GM23338 (cell line): ENCODE data around the gene SCFD1. TPM values are rescaled to one million over a fixed set of nuclear protein-coding genes. Genes with fewer than 3 reads are reported as not detected.
"Not testable (repeated sequence)": the region's sequence is repeated elsewhere in the genome, so short reads cannot be mapped to it uniquely, and the experiment has no call there.

ENCODE experiments used
- ATAC-seq: fragments of 200-7000 bp; cut with Tn5 transposase; 3 replicates; pipeline ENCODE4 v1.9.1; 2020
- DNase-seq: peaks from one replicate; pipeline ENCODE4 v3.0.0-alpha.2; 2015; ENCODE audit warnings: low spot score
- H2AFZ ChIP-seq: fragments of 200-600 bp; sonication (generic); 2 replicates; pipeline ENCODE4 v1.8.0; 2016; ENCODE audit warnings: antibody characterized with exemption, mild to moderate bottlenecking, moderate library complexity
- H3F3A ChIP-seq: fragments of 200-600 bp; sonication (generic); replicated peaks from 2 replicates; pipeline ENCODE4 v1.8.0; 2017; ENCODE audit warnings: antibody characterized with exemption, mixed run types, low read depth
- H3K27ac ChIP-seq: fragments of 200-600 bp; sonication (generic); 2 replicates; pipeline ENCODE4 v1.6.1; 2016; ENCODE audit warnings: low read depth
- H3K27me3 ChIP-seq: fragments of 200-600 bp; sonication (generic); 2 replicates; pipeline ENCODE4 v1.8.0; 2016; ENCODE audit warnings: mild to moderate bottlenecking, mixed run types, moderate library complexity; ENCODE audit not compliant: insufficient read depth
- H3K36me3 ChIP-seq: fragments of 200-600 bp; sonication (generic); 2 replicates; pipeline ENCODE4 v1.8.0; 2016; ENCODE audit warnings: mild to moderate bottlenecking; ENCODE audit not compliant: insufficient read depth
- H3K4me1 ChIP-seq: fragments of 200-600 bp; sonication (generic); 2 replicates; pipeline ENCODE4 v1.8.0; 2016; ENCODE audit warnings: mild to moderate bottlenecking, moderate library complexity; ENCODE audit not compliant: insufficient read depth
- H3K4me2 ChIP-seq: fragments of 200-600 bp; sonication (generic); 2 replicates; pipeline ENCODE4 v1.7.1; 2017; ENCODE audit warnings: mixed run types
- H3K4me3 ChIP-seq: fragments of 200-600 bp; sonication (generic); 2 replicates; pipeline ENCODE4 v1.6.1; 2016; ENCODE audit warnings: mixed run types
- H3K79me2 ChIP-seq: fragments of 200-600 bp; sonication (generic); replicated peaks from 2 replicates; pipeline ENCODE4 v1.8.0; 2017; ENCODE audit warnings: mild to moderate bottlenecking; ENCODE audit not compliant: insufficient read depth
- H3K9me2 ChIP-seq: fragments of 200-600 bp; sonication (generic); 2 replicates; pipeline ENCODE4 v1.8.0; 2017; ENCODE audit not compliant: insufficient read depth
- H4K20me1 ChIP-seq: fragments of 200-600 bp; sonication (generic); replicated peaks from 2 replicates; pipeline ENCODE4 v1.8.0; 2017; ENCODE audit warnings: mild to moderate bottlenecking; ENCODE audit not compliant: insufficient read depth
- H3K27ac Mint-ChIP-seq: 2 replicates; pipeline ENCODE4 v1.8.0; 2020; ENCODE audit warnings: inconsistent platforms, mild to moderate bottlenecking, moderate library complexity, mixed read lengths
- H3K27me3 Mint-ChIP-seq: 3 replicates; pipeline ENCODE4 v1.8.0; 2022; ENCODE audit warnings: low read depth, mild to moderate bottlenecking, moderate library complexity, mixed read lengths, inconsistent platforms; ENCODE audit not compliant: insufficient read depth, poor library complexity
- H3K36me3 Mint-ChIP-seq: 3 replicates; pipeline ENCODE4 v1.8.0; 2021; ENCODE audit warnings: low read depth, mild to moderate bottlenecking, inconsistent platforms, moderate library complexity, mixed read lengths
- H3K4me1 Mint-ChIP-seq: 3 replicates; pipeline ENCODE4 v1.8.0; 2020; ENCODE audit warnings: mild to moderate bottlenecking, inconsistent platforms, mixed read lengths
- H3K4me3 Mint-ChIP-seq: 3 replicates; pipeline ENCODE4 v1.8.0; 2021; ENCODE audit warnings: moderate library complexity, mild to moderate bottlenecking, inconsistent platforms, mixed read lengths
- H3K9me3 Mint-ChIP-seq: 3 replicates; pipeline ENCODE4 v1.8.0; 2020; ENCODE audit warnings: moderate library complexity, mild to moderate bottlenecking, inconsistent platforms, mixed read lengths
- CTCF ChIP-seq, 2 experiments: fragments of 200-600 bp in 1 of 2; sonication (generic) in 1 of 2; conservative IDR thresholded peaks; 2 replicates each; pipeline versions ENCODE4 v1.5.1 to v1.6.1; 2016 to 2017; ENCODE audit warnings: antibody characterized with exemption in 2 of 2, low read depth in 2 of 2, mild to moderate bottlenecking in 2 of 2, moderate library complexity in 1 of 2
- ETS1 ChIP-seq: IDR thresholded peaks from 2 replicates; pipeline ENCODE4 v1.6.1; 2016; ENCODE audit warnings: antibody characterized with exemption
- EZH2 ChIP-seq: fragments of 200-600 bp; sonication (generic); IDR thresholded peaks from one replicate; pipeline ENCODE4 v1.8.0; 2017; ENCODE audit warnings: antibody characterized with exemption, mild to moderate bottlenecking, low read depth; ENCODE audit not compliant: unreplicated experiment
- EZH2phosphoT487 ChIP-seq: fragments of 200-600 bp; sonication (generic); IDR thresholded peaks from one replicate; pipeline ENCODE4 v1.8.1; 2018; ENCODE audit warnings: antibody characterized with exemption; ENCODE audit not compliant: unreplicated experiment
- JUNB ChIP-seq: IDR thresholded peaks from one replicate; pipeline ENCODE4 v1.6.1; 2016; ENCODE audit warnings: antibody characterized with exemption; ENCODE audit not compliant: unreplicated experiment
- POLR2AphosphoS5 ChIP-seq: IDR thresholded peaks from 2 replicates; pipeline ENCODE4 v1.6.1; 2016; ENCODE audit warnings: antibody characterized with exemption, low read depth
- polyA plus RNA-seq: library from polyadenylated mRNA; unstranded; fragments of >200 nt; fragmentation: Nextera tagmentation; extraction: Ambion mirVana; gene quantifications from 2 replicates; pipeline ENCODE4 v1.2.1, GENCODE V29; 2016
- total RNA-seq: library from RNA; depleted of rRNA; stranded (reverse); fragments of >200 nt; shearing (Covaris generic); gene quantifications from 2 replicates; pipeline ENCODE4 v1.2.3, GENCODE V29; 2014

Gene SCFD1
- total and polyA plus RNA-seq, 2 experiments from 2014 or later = 77.6 to 110 TPM

DNA sequence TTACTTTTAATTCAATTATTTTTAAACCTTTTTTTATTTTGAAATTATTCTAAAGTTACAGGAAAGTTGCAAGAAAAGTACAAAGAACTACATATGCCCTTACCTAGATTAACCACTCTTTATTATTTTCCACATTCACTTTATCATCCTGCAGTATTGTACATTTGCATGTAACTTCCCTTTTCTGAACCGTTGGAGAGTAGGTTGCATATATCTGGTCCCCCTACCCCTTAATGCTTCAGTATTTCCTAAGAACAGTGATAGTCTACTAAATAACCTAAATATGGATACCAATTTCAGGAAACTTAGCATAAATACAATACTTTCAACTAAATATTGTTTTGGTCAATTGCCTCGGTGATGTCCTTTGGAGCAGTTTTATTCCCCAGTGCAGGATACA lies 48.2 kb upstream of the SCFD1 start (continued):
- TF ChIP-seq CTCF (conservative IDR thresholded peaks at IDR 0.05; ENCODE audit: low read depth in 2 of 2) (no peak), EZH2phosphoT487 (no peak), EZH2 (no peak)

DNA sequence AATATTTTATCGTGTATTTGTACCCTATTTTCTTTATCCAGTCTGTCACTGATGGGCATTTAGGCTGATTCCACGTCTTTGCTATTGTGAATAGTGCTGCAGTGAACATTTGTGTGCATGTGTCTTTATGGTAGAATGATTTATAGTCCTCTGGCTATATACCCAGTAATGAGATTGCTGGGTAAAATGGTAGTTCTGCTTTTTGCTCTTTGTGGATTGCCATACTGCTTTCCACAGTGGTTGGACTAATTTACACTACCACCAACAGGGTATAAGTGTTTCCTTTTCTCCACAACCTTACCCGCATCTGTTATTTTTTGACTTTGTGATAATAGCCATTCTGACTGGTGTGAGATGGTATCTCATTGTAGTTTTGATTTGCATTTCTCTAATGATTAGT lies 47.3 kb upstream of the SCFD1 start:
- peaks cover 77% of the 10 kb centered on the region for H4K20me1 ChIP-seq
- not testable (repeated sequence) for ATAC-seq

DNA sequence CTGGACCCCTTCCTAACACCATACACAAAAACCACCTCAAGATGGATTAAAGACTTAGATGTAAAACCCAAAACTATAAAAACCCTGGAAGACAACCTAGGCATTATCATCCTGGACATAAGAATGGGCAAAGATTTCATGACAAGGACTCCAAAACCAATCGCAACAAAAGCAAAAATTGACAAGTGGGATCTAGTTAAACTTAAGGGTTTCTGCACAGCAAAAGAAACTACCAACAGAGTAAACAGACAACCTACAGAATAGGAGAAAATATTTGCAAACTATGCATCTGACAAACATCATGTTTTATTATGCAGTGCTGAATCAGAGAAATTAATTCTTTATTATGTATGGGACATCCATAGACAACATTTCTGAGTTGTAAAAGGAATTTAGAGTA lies 45.8 kb upstream of the SCFD1 start:
- not testable (repeated sequence) for H3K27me3 Mint-ChIP-seq, H3K4me3 ChIP-seq
- H4K20me1 ChIP-seq = peaks cover 84% of the 10 kb centered on the region

More for the DNA sequence above, 47.3 kb upstream of the SCFD1 start:
- not testable (repeated sequence) for DNase-seq, H3K36me3 ChIP-seq, H3K27me3 Mint-ChIP-seq, H2AFZ ChIP-seq, H3F3A ChIP-seq, H3K27me3 ChIP-seq, H3K9me2 ChIP-seq, H3K4me3 Mint-ChIP-seq, H3K4me3 ChIP-seq, H3K9me3 Mint-ChIP-seq, H3K36me3 Mint-ChIP-seq
- H3K27ac ChIP-seq = peak overlapping the region; percentile 29; the same call in 1 of the 2 replicates
- H3K4me2 ChIP-seq = peak overlapping the region; percentile 30
- peaks cover 62% of the 10 kb centered on the region for H3K4me1 ChIP-seq
- H3K4me1 Mint-ChIP-seq = peaks cover 67% of the 10 kb centered on the region
- peaks cover 100% of the 10 kb centered on the region for H3K79me2 ChIP-seq
- peak overlapping the region; percentile 79 for H3K27ac Mint-ChIP-seq

DNA sequence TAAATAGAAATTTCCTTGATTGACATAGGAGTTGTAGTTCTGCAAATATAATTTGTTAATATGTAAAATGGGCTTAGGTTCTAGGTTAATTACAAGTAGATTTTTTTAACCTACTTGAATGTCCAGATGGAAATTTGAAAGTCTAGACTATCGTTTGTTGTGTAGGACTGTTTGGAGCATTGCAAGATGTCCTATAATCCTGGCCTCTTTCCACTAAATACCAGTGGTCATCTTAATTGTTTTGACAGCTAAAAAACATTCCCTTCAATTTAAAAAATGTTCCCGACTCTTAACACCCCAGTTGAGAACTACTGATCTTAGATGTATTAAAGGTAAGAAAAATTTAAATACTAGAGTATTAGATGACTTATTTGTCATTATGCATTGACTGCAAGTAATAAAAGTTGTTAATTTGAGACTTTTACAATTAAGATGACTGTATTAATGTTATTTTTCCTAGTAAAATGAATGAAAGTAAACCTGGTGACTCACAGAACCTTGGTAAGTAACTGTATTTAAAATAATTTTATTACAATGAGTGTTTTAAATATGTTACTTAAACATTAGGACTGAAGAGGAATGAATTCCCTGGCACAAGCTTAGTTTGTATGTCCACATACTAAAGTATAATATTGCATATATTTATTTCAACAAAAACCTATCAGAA lies 41.4 kb upstream of the SCFD1 start:
- Histone ChIP-seq H3K27ac (no peak overlapping the region), H3F3A (no peaks in the 10 kb centered on the region), H3K4me2 (no peak overlapping the region), H3K36me3 (0 out of 2 replicates have a peak, but pooled peaks cover 8% of the 10 kb centered on the region), H4K20me1 (peaks cover 68% of the 10 kb centered on the region), H3K4me3 (no peak overlapping the region), H3K9me2 (no peaks in the 10 kb centered on the region), H3K27me3 (no peaks in the 10 kb centered on the region), H3K4me1 (peaks cover 28% of the 10 kb centered on the region), H3K79me2 (peaks cover 100% of the 10 kb centered on the region), H2AFZ (no peak overlapping the region)
- no peaks in the 10 kb centered on the region for H3K27me3 Mint-ChIP-seq
- H3K4me1 Mint-ChIP-seq = peaks cover 14% of the 10 kb centered on the region
- no peak overlapping the region for H3K4me3 Mint-ChIP-seq
- H3K9me3 Mint-ChIP-seq = peaks cover 22% of the 10 kb centered on the region
- TF ChIP-seq JUNB = no peak
- TF ChIP-seq POLR2AphosphoS5 = no peak
- TF ChIP-seq EZH2 = no peak
- TF ChIP-seq EZH2phosphoT487 = no peak
- no peak for TF ChIP-seq ETS1
- H3K27ac Mint-ChIP-seq = no peak overlapping the region
- ATAC-seq (no peak), DNase-seq (no peak)
- H3K36me3 Mint-ChIP-seq = peaks cover 40% of the 10 kb centered on the region

More for the DNA sequence above, 45.8 kb upstream of the SCFD1 start:
- H3K4me1 Mint-ChIP-seq = peaks cover 51% of the 10 kb centered on the region
- H3K36me3 ChIP-seq, ATAC-seq, H3K36me3 Mint-ChIP-seq, H3K27ac ChIP-seq, H3K9me3 Mint-ChIP-seq, H3K27me3 ChIP-seq, H2AFZ ChIP-seq, H3K9me2 ChIP-seq, H3K27ac Mint-ChIP-seq, DNase-seq, H3K4me3 Mint-ChIP-seq, H3F3A ChIP-seq: not testable (repeated sequence)
- peaks cover 100% of the 10 kb centered on the region for H3K79me2 ChIP-seq
- peaks cover 62% of the 10 kb centered on the region for H3K4me1 ChIP-seq
- H3K4me2 ChIP-seq = peak overlapping the region; percentile 39; the same call in 1 of the 2 replicates
